Activated CD8-positive, alpha-beta memory T cell treated with anti-CD3 and anti-CD28 coated beads for 4 hours (primary cell): ENCODE results near the gene PDK1.
"Not testable (repeated sequence)": the region's sequence is repeated elsewhere in the genome, so short reads cannot be mapped to it uniquely, and the experiment has no call there.

ENCODE experiments used
- DNase-seq, 2 donors: peaks; one replicate each; pipeline ENCODE4 v3.0.0-alpha.2; 2020; ENCODE audit warnings: low read depth in 2 of 2

The PDK1 gene

GRCh38 chr2:172552547-172553291, 3.2 kb upstream of the PDK1 start:
- DNase-seq, result no peak

DNA sequence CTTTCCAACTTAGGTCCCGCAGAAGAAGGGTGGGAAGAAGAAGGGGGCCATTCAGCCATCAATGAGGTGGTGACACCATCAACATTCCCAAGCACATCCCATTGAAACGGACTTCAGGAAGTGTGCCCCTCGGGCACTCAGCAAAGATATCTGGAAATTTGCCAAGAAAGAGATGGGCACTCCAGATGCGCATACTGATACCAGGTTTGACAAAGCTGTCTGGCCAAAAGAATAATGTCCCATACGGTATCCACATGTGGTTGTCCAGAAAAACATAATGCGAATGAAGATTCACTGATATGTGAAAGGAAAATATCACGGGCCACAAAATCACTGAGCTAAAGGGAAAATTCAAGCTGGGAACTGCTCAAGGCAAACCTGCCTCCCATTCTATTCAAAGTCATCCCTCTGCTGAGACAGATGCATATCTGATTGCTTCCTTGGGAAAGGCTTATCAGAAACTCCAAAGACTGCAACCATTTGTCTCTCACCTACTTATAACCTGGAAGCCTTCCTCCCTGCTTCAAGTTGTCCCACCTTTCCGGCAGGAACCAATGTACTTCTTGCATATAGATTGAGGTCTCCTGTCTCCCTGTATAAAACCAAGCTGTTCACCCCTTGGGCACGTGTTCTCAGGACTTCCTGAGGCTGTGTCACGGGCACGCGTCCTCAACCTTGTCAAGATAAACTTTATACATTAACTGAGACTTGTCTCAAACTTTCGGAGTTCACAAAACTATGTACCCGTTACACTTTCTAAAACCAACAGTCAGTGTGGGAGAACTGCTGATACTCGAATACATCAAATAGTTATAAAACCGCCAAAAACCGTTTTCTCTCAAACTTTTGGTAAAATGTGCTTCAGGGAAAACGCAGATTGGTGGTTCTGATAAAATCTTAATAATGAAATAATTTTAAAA, 1.3 kb upstream of the PDK1 start:
- DNase-seq, result no peak

DNA sequence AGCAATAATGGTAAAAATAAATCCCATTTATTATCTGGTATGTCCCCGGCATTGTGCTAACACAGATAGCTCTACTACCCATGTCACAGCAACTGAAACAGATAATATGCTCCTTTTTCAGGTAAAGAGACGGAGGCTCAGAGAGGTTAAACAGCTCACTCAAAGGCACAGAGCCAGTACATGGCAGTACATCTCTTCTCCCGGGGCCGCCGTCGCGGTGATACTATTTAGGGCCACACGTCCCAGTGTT, 693 bp upstream of the PDK1 start:
- DNase-seq, result no peak

- peak; percentile 20 to 39 for DNase-seq
These were observed 569 bp downstream of the PDK1 start for GRCh38 chr2:172556284-172557033.

DNA sequence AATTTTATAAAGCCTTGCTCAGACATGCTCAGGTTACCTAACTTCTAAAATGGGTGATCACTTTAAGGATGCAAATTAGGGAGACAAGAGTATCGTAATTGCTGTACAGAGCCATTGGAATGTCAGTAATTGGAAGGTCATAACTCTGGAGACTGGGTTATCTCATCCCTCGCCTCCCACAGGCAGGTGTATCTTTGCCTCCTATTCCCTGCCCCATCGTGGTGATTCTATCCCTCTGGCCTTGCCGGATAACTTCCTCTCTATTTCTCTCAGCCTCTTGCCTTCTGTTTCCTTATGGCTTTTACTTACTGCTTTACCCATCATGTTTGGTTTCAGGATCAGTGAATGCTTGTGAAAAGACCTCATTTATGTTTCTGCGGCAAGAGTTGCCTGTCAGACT, 2.5 kb downstream of the PDK1 start:
- no peak for DNase-seq

DNA sequence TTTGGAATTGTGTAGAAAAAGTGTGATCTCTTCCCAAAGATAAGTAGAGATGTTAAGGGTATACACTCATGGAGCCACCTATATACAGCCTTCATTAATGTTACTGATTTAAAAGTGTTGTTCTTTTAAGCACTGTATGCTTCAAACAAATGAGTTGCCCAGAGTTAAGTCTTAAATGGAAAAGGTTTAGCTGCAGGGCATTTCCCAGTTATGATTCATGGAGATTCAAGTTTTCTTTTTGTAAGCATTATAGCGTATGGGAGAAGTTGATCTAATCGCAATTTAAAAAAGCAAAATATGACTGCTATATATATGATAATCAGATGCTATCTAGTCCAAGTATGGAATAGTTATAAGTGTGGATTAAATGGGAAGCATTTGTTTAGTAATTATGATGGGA, 4.8 kb downstream of the PDK1 start:
- DNase-seq, result no peak

DNA sequence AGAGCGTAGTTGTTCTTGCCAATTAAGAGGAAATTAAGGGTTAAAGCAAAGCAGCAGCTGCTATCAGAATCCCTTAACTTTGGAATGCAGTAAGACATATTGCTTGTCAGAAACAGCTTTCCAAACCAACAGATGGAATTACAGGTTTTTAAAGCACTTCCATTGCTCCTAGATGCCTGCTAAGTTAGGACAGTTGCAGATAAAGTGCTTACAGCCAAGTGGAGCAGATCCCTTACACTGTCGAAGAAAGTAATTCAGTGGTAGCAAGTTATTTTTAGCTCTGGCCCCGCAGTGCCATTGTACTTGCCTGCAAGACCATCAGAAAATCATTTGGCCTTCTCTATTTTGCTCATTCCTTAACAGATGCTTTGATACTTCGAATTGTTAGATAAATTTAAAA, 5.4 kb downstream of the PDK1 start:
- DNase-seq, result no peak

GRCh38 chr2:172562298-172562697, 6.4 kb downstream of the PDK1 start:
- DNase-seq, result no peak

DNA sequence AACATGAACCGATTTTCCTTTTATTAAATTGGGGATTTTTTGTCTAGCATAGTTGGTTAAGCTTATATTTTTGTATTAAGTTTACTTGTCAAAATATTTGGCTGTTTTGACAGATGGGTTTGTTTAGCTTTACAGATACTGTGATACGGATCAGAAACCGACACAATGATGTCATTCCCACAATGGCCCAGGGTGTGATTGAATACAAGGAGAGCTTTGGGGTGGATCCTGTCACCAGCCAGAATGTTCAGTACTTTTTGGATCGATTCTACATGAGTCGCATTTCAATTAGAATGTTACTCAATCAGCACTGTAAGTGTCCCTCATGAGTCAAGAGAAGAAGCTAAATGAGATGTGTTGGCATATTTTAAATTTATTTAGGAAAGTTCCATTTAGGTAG, 8.5 kb downstream of the PDK1 start:
- DNase-seq, result no peak

GRCh38 chr2:172571245-172571644, 15.4 kb downstream of the PDK1 start:
- DNase-seq, result no peak

DNA sequence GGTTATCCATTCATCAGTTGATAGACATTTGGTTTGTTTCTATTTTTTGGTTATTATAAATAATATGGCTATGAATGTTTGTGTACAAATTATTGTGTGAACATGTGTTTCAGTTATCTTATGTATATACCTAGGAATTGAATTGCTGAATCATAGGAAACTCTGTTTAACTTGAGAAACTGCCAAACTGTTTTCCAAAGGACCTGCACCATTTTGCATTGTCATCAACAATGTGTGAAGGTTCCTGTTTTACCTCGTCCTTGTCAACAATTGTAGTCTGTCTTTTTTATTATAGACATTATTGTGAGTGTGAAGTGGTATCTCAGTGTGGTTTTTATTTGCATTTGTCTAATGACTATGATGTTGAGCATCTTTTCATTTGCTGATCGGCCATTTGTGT, 17.1 kb downstream of the PDK1 start:
- DNase-seq, result no peak

DNA sequence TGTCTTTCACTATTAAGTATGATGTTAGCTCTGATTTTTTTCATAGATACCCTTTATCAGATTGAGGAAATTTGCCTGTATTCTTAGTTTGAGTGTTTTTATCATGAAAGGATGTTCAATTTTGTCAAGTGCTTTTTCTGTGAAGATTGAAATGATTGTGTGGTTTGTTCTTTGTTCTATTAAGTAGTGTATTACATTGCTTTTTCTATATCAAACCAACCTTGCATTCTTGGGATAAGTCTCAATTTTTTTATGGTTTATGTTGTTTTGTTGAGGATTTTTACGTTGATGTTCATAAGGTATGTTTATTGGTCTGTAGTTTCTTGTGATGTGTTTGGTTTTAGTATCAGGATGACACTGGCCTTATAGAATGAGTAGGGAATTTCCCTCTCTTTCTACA, 19.1 kb downstream of the PDK1 start:
- no peak for DNase-seq

GRCh38 chr2:172578054-172578453, 22.2 kb downstream of the PDK1 start:
- no peak for DNase-seq

DNA sequence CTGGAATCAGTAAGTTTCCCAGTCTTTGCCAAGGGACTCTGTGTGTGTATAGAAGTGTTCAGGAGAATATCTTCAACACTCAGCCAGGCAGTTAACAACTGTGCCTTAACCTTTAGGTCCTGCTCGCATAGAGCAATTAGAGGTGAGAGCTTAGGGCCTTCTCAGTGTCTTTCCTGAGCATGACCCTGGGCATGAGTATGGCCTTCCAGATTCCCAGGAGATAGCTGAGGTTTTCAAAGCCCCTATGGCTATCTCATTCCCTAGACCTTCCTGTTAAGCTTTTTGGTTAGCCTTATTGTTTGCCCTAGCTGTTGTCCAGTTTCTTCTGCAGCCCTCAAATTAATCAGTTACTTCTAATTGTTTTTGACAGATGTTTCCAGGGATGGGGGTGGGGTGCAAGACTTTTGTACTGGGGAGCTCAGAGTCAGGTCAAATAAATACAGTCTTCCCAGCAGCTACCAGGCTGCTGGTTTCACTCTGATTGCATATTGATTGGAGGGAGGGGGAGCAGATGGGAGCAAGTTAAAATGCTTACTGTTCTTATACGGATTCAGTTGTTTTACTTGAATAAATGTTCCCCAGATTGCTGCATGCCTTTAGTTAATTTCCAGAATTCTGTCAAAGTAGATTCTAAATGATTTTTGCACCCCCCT, 23.1 kb downstream of the PDK1 start:
- no peak for DNase-seq

- DNase-seq, result no peak
These were observed 24.7 kb downstream of the PDK1 start for GRCh38 chr2:172580544-172580943.

DNA sequence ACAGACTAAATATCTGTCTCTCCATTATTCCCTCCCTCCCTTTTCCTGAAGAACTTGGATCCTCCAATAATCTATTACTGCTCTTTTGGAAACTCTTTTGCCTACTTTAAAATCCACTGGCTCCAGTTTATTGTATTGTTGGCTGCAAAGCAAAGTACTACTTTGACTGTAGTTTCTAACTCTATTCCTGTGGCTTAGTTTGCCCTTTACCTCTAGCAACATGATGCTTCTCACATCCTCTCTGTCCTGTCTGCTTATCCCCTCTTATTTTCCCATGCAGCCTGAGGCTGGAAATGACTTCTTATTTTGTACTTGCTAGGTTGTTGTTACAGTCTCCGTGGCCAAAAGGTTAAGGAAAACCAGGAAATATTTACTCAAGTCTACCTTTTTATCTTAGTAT, 26.8 kb downstream of the PDK1 start:
- DNase-seq, result no peak

GRCh38 chr2:172586245-172586891, 30.5 kb downstream of the PDK1 start:
- no peak for DNase-seq

- not testable (repeated sequence) for DNase-seq
These were observed 31.3 kb downstream of the PDK1 start for GRCh38 chr2:172587231-172587630.

DNA sequence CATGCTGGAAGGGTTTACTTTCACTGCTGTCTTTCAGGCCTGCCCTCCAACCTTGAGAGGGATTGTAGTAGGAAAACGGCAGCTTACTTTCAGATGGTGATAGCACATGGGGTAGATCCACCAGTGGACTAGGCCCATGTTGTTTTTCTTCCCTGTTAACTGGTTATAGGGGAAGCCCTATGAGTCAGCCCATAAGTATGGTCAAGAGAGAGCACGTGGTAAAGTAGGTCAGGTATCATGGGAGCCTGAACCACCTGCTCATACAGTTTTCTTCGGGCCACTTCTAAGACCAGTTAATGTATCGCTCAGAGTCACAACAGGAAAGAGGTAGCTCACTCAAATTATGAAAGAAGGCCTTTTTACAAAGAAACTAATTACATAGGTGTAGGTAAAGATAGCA, 33.0 kb downstream of the PDK1 start:
- no peak for DNase-seq

DNA sequence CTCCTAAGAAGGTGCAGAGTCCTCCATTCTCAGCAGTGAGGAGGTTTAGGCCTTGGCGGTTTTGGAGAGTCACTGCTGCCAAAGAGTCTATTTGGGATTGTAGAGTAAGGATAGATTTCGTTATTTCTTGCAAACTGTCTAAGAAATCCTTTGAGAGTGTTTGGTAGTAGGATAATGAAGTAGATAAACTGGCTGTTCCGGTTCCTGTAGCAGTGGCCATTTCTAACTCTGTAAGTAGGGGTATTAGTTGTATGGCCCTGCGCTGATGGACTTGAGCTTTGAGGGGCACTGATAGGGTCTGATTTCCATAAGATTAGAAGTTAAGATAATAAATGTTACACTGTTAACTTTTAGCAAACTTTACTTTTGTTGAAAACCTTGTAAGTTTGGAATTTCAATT, 35.5 kb downstream of the PDK1 start:
- not testable (repeated sequence) for DNase-seq

DNA sequence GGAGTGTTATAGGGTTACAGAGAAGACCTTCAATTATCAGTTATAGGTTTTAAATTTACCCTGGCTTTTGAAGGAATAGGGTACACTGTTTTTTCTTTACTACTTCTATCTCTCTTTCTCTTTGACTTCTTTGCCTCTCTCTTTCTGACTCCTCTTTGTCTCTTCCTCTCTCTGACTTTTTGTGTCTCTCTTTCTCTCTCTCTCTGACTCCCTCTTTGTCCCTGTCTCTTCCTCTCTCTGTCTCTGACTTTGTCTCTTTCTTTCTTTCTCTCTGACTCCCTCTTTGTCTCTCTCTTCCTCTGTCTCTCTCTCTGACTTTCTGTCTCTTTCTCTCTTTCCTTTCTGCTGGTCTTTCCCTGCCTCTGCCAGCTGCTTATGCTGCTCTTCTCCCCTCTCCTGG, 36.3 kb downstream of the PDK1 start:
- DNase-seq, result not testable (repeated sequence)

DNA sequence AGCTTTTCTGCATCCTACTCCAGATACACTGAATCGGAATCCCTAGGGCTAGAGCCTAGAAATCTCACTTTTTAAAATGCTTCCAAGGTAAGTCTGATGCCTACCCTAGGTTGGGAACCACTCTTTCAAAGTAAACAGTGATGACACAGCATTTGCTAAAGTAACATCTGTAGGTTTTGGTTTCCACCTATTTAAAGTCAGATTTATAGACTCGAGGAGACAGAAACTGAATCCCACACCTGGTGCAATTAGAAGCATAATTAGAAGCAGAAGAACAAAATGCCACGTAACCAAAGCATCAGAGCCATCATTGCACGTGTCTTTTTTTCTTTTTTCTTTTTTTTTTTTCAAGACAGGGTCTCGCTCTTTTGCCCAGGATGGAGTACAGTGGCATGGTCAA, 40.9 kb downstream of the PDK1 start:
- no peak for DNase-seq
